H1 (cell line): ENCODE measurements around the gene EGR2. TPM values are rescaled to one million over a fixed set of nuclear protein-coding genes. Genes with fewer than 3 reads are reported as not detected.

ENCODE experiments used
- CHD7 ChIP-seq: fragments of 300-600 bp; sonication (generic); IDR thresholded peaks from 2 replicates; pipeline ENCODE4 v1.7.1; 2012; ENCODE audit warnings: low read length, moderate library complexity, mild to moderate bottlenecking, inconsistent platforms; ENCODE audit not compliant: insufficient replicate concordance
- EGR1 ChIP-seq: IDR thresholded peaks from 2 replicates; pipeline ENCODE4 v1.6.1; 2011; ENCODE audit warnings: low read depth, low read length, borderline replicate concordance
- polyA plus RNA-seq, 7 experiments: library from polyadenylated mRNA; depleted of rRNA in 3 of 7; stranded (reverse) in 5 of 7; unstranded in 2 of 7; fragments of >200 nt in 5 of 7; fragments of 200-250 nt in 2 of 7; gene quantifications; 1 replicate in 5 of 7; 2 replicates in 1 of 7; 4 replicates in 1 of 7; pipeline versions ENCODE4 v1.2.1 to v1.2.3, GENCODE V29; 2011 to 2013; ENCODE audit warnings: missing spikeins in 2 of 7, mixed read lengths in 2 of 7
- total RNA-seq: library from RNA; stranded (reverse); fragmentation: NEBNext Ultra II Directional; extraction: Animal tissue kit (Norgen Biotek cat#: 25700); gene quantifications from 2 replicates; pipeline ENCODE4 v1.2.1, GENCODE V29; 2021

EGR2 gene
- total and polyA plus RNA-seq, 2 of the 8 experiments (the other 6 are each of a cell fraction or from before 2014, with no cell fraction given): 1.3 to 2.1 TPM

- TF ChIP-seq CHD7 (no peak), EGR1 (no peak)
Observed at GRCh38 chr10:62844280-62845011, 28.3 kb upstream of the EGR2 start (continued).
